ENCODE measurements around the gene RNF125.

The RNF125 gene

DNA sequence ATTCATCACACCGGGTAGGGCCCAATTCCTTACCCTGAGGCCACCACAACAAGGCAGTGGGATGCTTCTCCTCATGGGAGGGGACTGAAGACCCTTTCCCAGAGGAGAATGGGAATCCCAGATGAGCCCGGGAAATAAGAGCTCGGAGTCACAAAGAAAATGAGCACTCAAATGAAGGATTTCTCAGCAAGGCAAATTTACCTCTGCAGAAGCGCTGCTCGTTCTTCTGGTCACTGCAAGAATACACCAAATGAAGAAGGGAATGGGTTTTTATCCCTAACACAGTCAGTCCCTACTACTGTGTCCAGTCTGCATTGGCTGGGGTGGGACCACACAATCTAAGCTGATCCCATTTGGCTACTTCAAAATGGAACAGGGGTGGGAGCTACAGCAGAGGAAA is 40.0 kb upstream of the RNF125 start:
- no peak for DNase-seq
- H3K9me3 ChIP-seq: no peaks in the 10 kb centered on the region
- TF ChIP-seq, protein P1, sequence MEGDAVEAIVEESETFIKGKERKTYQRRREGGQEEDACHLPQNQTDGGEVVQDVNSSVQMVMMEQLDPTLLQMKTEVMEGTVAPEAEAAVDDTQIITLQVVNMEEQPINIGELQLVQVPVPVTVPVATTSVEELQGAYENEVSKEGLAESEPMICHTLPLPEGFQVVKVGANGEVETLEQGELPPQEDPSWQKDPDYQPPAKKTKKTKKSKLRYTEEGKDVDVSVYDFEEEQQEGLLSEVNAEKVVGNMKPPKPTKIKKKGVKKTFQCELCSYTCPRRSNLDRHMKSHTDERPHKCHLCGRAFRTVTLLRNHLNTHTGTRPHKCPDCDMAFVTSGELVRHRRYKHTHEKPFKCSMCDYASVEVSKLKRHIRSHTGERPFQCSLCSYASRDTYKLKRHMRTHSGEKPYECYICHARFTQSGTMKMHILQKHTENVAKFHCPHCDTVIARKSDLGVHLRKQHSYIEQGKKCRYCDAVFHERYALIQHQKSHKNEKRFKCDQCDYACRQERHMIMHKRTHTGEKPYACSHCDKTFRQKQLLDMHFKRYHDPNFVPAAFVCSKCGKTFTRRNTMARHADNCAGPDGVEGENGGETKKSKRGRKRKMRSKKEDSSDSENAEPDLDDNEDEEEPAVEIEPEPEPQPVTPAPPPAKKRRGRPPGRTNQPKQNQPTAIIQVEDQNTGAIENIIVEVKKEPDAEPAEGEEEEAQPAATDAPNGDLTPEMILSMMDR (IDR thresholded peaks at IDR 0.05; ENCODE audit: low read depth, low read length): no peak
- no peak overlapping the region for H3K4me3 ChIP-seq (ENCODE audit: low read depth, low read length)
- no peaks in the 10 kb centered on the region for H3K27me3 ChIP-seq
- no peaks in the 10 kb centered on the region for H3K36me3 ChIP-seq
- no peaks in the 10 kb centered on the region for H3K4me1 ChIP-seq

GRCh38 chr18:31979714-31980113 is 38.9 kb upstream of the RNF125 start:
- no peak overlapping the region for H3K4me3 ChIP-seq (ENCODE audit: low read depth, low read length)
- no peak for DNase-seq
- H3K4me1 ChIP-seq: no peaks in the 10 kb centered on the region
- TF ChIP-seq, protein P1 (IDR thresholded peaks at IDR 0.05; ENCODE audit: low read depth, low read length): no peak
- H3K9me3 ChIP-seq: no peaks in the 10 kb centered on the region
- no peaks in the 10 kb centered on the region for H3K27me3 ChIP-seq
- H3K36me3 ChIP-seq: no peaks in the 10 kb centered on the region

- TF ChIP-seq, protein P1 (IDR thresholded peaks at IDR 0.05; ENCODE audit: low read depth, low read length): no peak
- no peaks in the 10 kb centered on the region for H3K4me1 ChIP-seq
- no peak overlapping the region for H3K4me3 ChIP-seq (ENCODE audit: low read depth, low read length)
- no peaks in the 10 kb centered on the region for H3K27me3 ChIP-seq
- no peak for DNase-seq
- H3K9me3 ChIP-seq: no peaks in the 10 kb centered on the region
- H3K36me3 ChIP-seq: no peaks in the 10 kb centered on the region
These were observed 37.8 kb upstream of the RNF125 start for GRCh38 chr18:31980863-31981262.

GRCh38 chr18:31983020-31983419 is 35.6 kb upstream of the RNF125 start:
- DNase-seq: no peak

GRCh38 chr18:31983976-31984375 is 34.6 kb upstream of the RNF125 start:
- Histone ChIP-seq H3K4me3 (ENCODE audit: low read depth, low read length) (no peak overlapping the region), H3K9me3 (no peaks in the 10 kb centered on the region), H3K36me3 (no peaks in the 10 kb centered on the region), H3K27me3 (no peaks in the 10 kb centered on the region), H3K4me1 (no peaks in the 10 kb centered on the region)
- DNase-seq: no peak
- TF ChIP-seq, protein P1 (IDR thresholded peaks at IDR 0.05; ENCODE audit: low read depth, low read length): no peak

More at GRCh38 chr18:31983020-31983419, 35.6 kb upstream of the RNF125 start:
- H3K4me3 ChIP-seq (ENCODE audit: low read depth, low read length): no peak overlapping the region
- H3K27me3 ChIP-seq: no peaks in the 10 kb centered on the region
- no peaks in the 10 kb centered on the region for H3K36me3 ChIP-seq
- TF ChIP-seq, protein P1 (IDR thresholded peaks at IDR 0.05; ENCODE audit: low read depth, low read length): no peak
- no peaks in the 10 kb centered on the region for H3K9me3 ChIP-seq
- no peaks in the 10 kb centered on the region for H3K4me1 ChIP-seq

GRCh38 chr18:31990823-31991222 is 27.8 kb upstream of the RNF125 start:
- no peak for DNase-seq
- no peak overlapping the region for H3K4me3 ChIP-seq (ENCODE audit: low read depth, low read length)
- no peaks in the 10 kb centered on the region for H3K9me3 ChIP-seq
- TF ChIP-seq, protein P1 (IDR thresholded peaks at IDR 0.05; ENCODE audit: low read depth, low read length): no peak
- no peaks in the 10 kb centered on the region for H3K4me1 ChIP-seq
- H3K36me3 ChIP-seq: no peaks in the 10 kb centered on the region
- H3K27me3 ChIP-seq: no peaks in the 10 kb centered on the region
